ENCODE results near the gene MAP7D1.
A peak's percentile ranks its signal among the peaks of the same experiment; 100 is the strongest.

The MAP7D1 gene

DNA sequence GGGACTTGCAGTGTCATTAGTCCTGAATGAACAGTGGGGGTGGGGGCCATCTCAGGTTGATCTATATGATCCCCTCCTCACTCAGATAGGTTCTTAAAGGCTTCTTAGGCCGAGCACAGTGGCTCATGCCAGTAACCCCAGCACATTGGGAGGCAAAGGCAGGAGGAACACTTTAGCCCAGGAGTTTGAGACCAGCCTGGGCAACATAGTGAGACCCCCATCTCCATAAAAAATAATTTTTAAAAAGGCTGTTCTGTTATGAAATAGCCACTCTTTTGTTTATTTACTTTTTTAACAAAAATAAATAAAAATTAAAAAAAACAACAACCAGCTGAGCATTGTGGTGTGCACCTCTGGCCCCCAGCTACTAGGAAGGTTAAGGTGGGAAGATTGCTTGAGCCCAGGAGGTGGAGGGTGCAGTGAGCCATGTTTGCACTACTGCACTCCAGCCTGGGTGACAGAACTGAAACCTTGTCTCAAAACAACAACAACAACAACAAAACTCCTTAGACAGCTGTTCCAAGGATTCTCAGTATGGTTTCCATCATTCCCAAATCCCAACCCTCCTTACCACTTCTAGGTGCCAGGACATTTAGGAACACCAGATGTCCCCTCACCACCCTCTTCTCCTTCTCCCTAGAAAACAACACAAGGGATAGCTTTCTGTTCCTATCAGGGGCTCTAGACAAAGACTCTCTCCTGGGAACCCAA, 4.7 kb upstream of the MAP7D1 start:
- DNase-seq = no peak

DNA sequence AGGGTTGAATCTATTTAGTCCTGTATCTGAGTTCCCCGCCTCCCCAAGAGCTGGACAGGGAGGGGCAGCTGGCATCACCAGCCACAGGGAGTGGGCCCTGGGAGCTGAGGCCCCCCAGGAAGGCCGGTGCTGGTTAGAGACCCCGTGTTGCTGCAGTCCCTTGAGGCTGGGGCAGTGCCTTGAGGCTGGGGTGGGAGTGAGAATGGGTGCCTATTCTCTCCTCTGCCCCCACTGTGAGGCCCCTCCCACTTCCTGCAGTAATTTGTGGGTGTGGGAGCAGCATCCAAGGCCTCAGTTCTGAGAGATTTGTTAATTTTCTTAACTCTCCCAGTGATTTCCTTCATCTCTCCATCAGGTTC, 4.1 kb upstream of the MAP7D1 start:
- DNase-seq = no peak

- no peak for DNase-seq
Observed at GRCh38 chr1:36153476-36153875, 2.5 kb upstream of the MAP7D1 start.

DNA sequence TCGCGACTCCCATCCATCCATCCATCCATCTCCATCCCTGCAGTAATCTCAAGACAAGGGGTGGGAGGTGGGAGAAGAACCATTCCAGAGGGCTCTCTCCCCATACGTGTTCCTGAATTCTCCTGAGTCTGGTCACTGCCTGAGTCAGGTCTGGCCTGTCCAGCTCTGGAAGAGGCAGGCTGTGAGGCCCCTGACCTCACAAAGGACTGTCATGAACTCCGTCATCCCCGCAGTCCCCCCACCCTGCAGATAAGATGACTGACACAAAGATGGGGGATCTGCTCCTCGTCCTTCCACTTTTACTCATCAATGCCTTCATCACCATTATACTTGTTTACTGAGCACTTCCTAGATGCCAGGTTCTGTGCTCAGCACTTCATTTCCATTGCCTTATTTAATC, 1.6 kb upstream of the MAP7D1 start:
- no peak for DNase-seq

DNA sequence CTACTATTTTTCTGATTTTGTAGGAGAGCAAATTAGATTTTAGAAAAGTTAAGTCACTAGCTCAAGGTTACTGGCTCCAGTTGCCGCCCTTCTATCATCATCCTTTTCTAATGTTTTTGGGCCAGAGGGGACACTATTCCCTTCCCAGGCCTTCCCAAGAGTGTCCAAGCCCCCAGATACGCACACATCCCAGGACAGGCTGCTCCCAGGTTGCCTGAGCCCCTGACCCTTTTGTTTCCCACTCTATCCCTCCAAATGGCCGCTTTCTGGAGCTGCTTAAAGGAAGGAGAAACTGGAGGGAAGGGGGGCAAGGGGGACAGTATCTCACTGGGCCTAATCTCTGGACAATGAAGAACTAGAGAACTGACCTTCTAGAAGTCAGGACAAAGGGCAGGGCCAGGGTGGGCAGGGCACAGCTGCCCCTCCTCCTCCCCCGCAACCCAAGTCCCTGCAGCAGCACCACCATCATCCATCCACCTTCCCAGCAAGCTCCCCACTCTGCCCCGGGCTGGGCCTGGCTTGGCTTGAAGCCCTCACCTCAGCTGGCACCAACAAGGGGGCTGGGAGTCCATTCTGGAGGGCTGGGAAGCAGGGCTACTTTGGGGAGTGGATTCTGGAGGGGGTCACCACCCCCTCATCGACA, 1.1 kb upstream of the MAP7D1 start:
- peak in 8 of 58 donors; percentile 26 to 52 (median 37) for DNase-seq

DNA sequence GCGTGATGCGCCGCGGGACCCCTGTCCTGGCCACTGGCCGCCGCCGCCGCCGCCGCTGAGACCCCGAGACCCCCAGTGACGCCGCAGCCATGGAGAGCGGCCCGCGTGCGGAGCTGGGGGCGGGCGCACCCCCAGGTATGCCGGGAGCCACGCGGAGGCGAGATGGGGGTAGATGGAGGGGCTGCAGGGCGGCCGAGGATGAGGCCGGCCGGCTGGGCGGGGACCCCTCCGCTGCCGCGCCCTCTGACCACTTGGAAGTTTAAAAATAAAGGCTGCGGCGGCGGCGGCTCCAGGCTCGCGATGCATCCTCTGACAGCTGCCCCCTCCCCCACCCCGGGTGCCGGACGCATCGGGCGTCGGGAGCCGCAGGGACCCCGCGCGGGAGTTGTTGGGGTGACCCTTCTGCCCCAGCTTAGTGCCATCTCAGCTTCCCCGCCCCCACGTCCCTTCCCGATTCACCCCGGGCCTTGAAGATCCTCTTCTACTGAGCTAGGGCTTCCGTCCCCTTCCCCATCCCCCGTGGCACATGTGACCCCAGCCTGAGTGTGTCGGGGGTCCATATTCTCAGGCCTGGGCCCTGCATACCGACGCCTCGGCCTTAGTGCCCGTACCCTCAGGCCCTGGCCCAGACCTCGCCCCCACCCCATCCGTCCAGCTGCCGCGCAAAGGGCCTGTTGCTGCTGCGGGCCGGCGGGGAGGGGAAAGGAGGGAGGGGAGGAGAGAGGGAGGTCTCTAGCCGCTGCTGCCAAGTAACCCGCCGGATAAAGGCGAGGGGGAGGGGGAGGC, 562 bp downstream of the MAP7D1 start:
- peak in 53 of 58 donors; percentile 39 to 89 (median 74) for DNase-seq

GRCh38 chr1:36157115-36157903, 1.3 kb downstream of the MAP7D1 start:
- DNase-seq = peak in 21 of 58 donors; percentile 30 to 70 (median 56)

DNA sequence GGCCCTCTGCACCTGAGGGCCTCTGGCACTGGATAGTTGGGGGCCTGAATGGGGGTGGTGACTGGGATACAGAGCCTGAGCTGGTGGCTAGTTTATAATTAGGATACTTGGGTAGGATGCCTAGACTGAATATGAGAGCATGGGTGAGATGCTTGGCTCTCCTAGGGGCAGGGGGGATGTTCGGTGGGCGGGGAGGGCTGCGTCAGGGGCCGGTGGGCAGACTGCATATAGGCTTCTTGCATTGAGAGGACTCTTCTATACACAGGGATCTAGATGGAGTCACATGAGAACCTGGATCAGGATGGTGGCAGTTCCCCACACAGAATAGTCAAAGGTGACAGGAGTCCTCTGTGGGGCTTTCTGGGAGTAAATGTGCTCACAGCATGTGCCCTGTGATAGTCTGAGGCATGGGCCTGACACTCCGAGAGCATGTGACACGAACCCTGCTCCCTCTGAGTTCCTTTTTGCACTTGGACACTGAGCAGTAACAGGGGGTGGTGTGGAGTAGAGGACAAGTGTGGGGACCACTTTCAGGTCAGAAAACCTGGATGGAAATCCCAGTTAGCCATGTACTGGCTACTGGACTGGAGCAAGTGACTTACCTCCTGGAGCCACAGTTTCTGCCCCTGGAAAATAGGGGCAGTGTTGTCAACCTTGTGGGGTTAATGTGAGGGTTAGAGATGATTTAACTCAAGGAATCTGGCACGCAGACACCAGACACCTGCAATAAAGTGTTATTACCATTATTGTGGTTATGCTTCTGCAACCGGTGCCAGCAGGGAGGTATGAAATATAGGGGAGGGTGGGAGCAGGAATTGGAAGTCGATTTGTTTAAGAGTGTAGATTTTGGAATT, 2.2 kb downstream of the MAP7D1 start:
- peak in 10 of 58 donors; percentile 17 to 42 (median 27) for DNase-seq

GRCh38 chr1:36158827-36159252, 2.9 kb downstream of the MAP7D1 start:
- DNase-seq = peak in 1 of 58 donors; percentile 25

GRCh38 chr1:36159614-36160387, 3.8 kb downstream of the MAP7D1 start:
- peak in 33 of 58 donors; percentile 20 to 83 (median 61) for DNase-seq

- DNase-seq = peak in 1 of 58 donors; percentile 46
Observed at GRCh38 chr1:36160388-36160948, 4.5 kb downstream of the MAP7D1 start.

GRCh38 chr1:36160949-36161485, 5.1 kb downstream of the MAP7D1 start:
- peak in 37 of 58 donors; percentile 21 to 71 (median 45) for DNase-seq

GRCh38 chr1:36161641-36162531, 5.9 kb downstream of the MAP7D1 start:
- DNase-seq = peak in 7 of 58 donors; percentile 18 to 47 (median 27)

DNA sequence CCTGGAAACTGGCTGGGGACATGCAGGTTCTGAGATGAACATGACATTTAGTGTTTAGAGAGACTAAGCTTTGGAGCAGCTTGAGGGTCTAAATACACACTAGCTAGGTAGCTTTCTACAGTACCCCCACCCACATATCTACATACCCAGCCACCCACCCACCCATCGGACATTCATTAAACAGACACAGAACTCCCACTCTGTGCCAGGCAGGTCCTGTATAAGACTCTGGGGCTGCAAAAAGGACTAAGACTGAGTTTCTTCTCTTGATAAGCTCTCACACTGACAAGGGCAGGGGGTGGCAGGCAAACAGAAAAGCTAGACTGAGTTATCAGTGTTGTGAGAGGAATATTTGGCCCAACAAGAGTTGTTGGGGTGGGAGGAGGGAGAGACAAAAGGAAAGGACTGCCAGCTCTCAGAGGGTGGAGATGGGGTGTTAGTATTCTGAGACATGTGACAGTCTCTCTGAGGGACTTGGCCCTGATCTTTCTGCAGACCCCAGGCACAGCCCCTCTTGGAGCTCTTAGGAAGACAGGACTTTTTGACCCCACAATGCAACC, 6.8 kb downstream of the MAP7D1 start:
- no peak for DNase-seq

DNA sequence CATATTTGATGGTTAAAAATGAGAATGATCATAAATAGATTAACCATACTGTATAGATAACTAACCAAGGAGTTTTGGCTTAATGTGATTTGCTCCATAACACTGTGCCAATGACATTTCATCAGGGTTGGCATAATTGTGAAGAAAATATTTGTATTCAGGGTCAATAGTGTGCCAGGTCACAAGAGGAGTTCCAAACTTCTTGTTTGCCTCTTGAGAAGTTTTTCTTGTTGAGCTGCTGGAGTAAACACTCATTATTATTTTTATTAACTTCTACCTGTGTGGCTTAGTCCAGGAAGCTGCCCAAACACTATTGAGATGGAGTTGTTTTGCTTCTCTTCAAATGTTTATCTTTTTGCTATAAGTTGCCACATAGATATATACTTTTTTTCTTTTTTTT, 7.5 kb downstream of the MAP7D1 start:
- DNase-seq = no peak

- DNase-seq = no peak
Observed at GRCh38 chr1:36164361-36164760, 8.4 kb downstream of the MAP7D1 start.

- no peak for DNase-seq
Observed at GRCh38 chr1:36165145-36165544, 9.2 kb downstream of the MAP7D1 start.
